ENCODE data around the gene PHGDH. TPM values are rescaled to one million over a fixed set of nuclear protein-coding genes. Genes with fewer than 3 reads are reported as not detected.

PHGDH gene
- total and polyA plus RNA-seq, 2 donors (not counting 1 experiment from before 2014, with no cell fraction given), result 1.2 to 3.9 TPM

DNA sequence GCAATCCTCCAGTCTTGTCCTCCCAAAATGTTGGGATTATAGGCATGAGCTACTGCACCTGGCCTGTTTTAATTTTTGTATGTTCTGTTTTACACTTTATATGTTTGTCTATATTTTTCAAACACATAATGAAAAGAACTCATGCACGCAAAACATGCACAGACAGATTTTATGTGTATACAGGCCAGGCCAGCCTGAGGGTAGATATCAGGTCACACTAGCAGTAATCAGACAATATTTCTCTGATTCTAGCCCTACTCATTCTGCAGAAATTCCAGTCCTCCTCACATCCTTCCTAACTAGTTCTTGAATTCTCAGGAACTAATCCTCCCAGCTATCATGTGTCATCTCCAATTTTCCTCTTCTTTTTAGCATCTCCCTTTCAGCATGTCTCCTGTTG is 27.8 kb upstream of the PHGDH start:
- H3K27me3 ChIP-seq (replicated peaks in 1 of 4; ENCODE audit: control extremely low read depth in 1 of 4, control insufficient read depth in 3 of 4, insufficient read depth in 4 of 4, low read length in 3 of 4), result no peaks in the 10 kb centered on the region
- WGBS (ENCODE audit: insufficient coverage), result 100% methylated on average over 1 of the region's 1 CpG
- no peaks in the 10 kb centered on the region for H3K36me3 ChIP-seq (replicated peaks in 1 of 2; ENCODE audit: control extremely low read depth in 1 of 2, control insufficient read depth in 1 of 2, extremely low read depth in 1 of 2, insufficient read depth in 2 of 2, low read length in 1 of 2)
- H3K9me3 ChIP-seq (ENCODE audit: control extremely low read depth in 1 of 3, control insufficient read depth in 2 of 3, insufficient read depth in 1 of 3, low read length in 2 of 3), result no peaks in the 10 kb centered on the region
- no peak overlapping the region for H3K4me3 ChIP-seq (ENCODE audit: control extremely low read depth in 1 of 5, extremely low read depth in 1 of 5, insufficient read depth in 1 of 5, low read depth in 2 of 5, low read length in 4 of 5)
- no peak for DNase-seq
- H4K20me1 ChIP-seq (ENCODE audit: control insufficient read depth, insufficient read depth, low read length, poor library complexity, severe bottlenecking), result no peaks in the 10 kb centered on the region
- TF ChIP-seq EZH2 (IDR thresholded peaks at IDR 0.05; ENCODE audit: borderline replicate concordance, insufficient read depth, low read depth, low read length, poor library complexity, severe bottlenecking), result no peak
- TF ChIP-seq, protein P1, sequence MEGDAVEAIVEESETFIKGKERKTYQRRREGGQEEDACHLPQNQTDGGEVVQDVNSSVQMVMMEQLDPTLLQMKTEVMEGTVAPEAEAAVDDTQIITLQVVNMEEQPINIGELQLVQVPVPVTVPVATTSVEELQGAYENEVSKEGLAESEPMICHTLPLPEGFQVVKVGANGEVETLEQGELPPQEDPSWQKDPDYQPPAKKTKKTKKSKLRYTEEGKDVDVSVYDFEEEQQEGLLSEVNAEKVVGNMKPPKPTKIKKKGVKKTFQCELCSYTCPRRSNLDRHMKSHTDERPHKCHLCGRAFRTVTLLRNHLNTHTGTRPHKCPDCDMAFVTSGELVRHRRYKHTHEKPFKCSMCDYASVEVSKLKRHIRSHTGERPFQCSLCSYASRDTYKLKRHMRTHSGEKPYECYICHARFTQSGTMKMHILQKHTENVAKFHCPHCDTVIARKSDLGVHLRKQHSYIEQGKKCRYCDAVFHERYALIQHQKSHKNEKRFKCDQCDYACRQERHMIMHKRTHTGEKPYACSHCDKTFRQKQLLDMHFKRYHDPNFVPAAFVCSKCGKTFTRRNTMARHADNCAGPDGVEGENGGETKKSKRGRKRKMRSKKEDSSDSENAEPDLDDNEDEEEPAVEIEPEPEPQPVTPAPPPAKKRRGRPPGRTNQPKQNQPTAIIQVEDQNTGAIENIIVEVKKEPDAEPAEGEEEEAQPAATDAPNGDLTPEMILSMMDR (IDR thresholded peaks at IDR 0.05), result no peak
- no peak for ATAC-seq (ENCODE audit: low read depth)
- no peak overlapping the region for H3K4me2 ChIP-seq (replicated peaks; ENCODE audit: low read depth, low read length, poor library complexity, severe bottlenecking)
- no peak overlapping the region for H2AFZ ChIP-seq (ENCODE audit: insufficient read depth, low read depth, low read length, poor library complexity, severe bottlenecking)
- intact Hi-C loops (cut with micrococcal nuclease), result no loop called here
- H3K4me1 ChIP-seq (ENCODE audit: control insufficient read depth in 2 of 2, insufficient read depth in 2 of 2, low read length in 2 of 2), result no peaks in the 10 kb centered on the region
- no peak overlapping the region for H3K27ac ChIP-seq (ENCODE audit: low read length in 2 of 2)
- CTCF ChIA-PET, result interaction anchor here (1.0 to 2.2 kb wide), 2 partner anchors 8 to 11 kb away, joined by 3 to 9 read pairs; no protein-coding TSS in a partner anchor
- H3K27me3 Mint-ChIP-seq, result peaks cover 19% of the 10 kb centered on the region
- H3K4me1 Mint-ChIP-seq, result no peaks in the 10 kb centered on the region
- no peaks in the 10 kb centered on the region for H3K79me2 ChIP-seq (ENCODE audit: control insufficient read depth, insufficient read depth, low read length)
- H3K4me3 Mint-ChIP-seq, result no peak overlapping the region
- no peak overlapping the region for H3K27ac Mint-ChIP-seq
- H3K9me3 Mint-ChIP-seq (ENCODE audit: insufficient read depth), result no peaks in the 10 kb centered on the region
- POLR2A ChIA-PET, result no interaction called here
- H3K9ac ChIP-seq (ENCODE audit: low read length), result no peak overlapping the region

GRCh38 chr1:119686661-119687060 is 25.1 kb upstream of the PHGDH start:
- no CpG with 5 or more reads among the region's 3 CpGs for WGBS (ENCODE audit: insufficient coverage)
- Histone ChIP-seq H3K36me3 (replicated peaks in 1 of 2; ENCODE audit: control extremely low read depth in 1 of 2, control insufficient read depth in 1 of 2, extremely low read depth in 1 of 2, insufficient read depth in 2 of 2, low read length in 1 of 2) (no peaks in the 10 kb centered on the region), H3K27ac (ENCODE audit: low read length in 2 of 2) (no peak overlapping the region), H3K79me2 (ENCODE audit: control insufficient read depth, insufficient read depth, low read length) (no peaks in the 10 kb centered on the region), H3K4me3 (ENCODE audit: control extremely low read depth in 1 of 5, extremely low read depth in 1 of 5, insufficient read depth in 1 of 5, low read depth in 2 of 5, low read length in 4 of 5) (no peak overlapping the region), H4K20me1 (ENCODE audit: control insufficient read depth, insufficient read depth, low read length, poor library complexity, severe bottlenecking) (no peaks in the 10 kb centered on the region), H2AFZ (ENCODE audit: insufficient read depth, low read depth, low read length, poor library complexity, severe bottlenecking) (no peak overlapping the region), H3K9ac (ENCODE audit: low read length) (no peak overlapping the region), H3K4me2 (replicated peaks; ENCODE audit: low read depth, low read length, poor library complexity, severe bottlenecking) (no peak overlapping the region), H3K9me3 (ENCODE audit: control extremely low read depth in 1 of 3, control insufficient read depth in 2 of 3, insufficient read depth in 1 of 3, low read length in 2 of 3) (no peaks in the 10 kb centered on the region), H3K27me3 (replicated peaks in 1 of 4; ENCODE audit: control extremely low read depth in 1 of 4, control insufficient read depth in 3 of 4, insufficient read depth in 4 of 4, low read length in 3 of 4) (no peaks in the 10 kb centered on the region), H3K4me1 (ENCODE audit: control insufficient read depth in 2 of 2, insufficient read depth in 2 of 2, low read length in 2 of 2) (no peaks in the 10 kb centered on the region)
- Mint-ChIP-seq H3K27me3 (peaks cover 8% of the 10 kb centered on the region), H3K4me1 (no peaks in the 10 kb centered on the region), H3K4me3 (no peak overlapping the region), H3K9me3 (ENCODE audit: insufficient read depth) (no peaks in the 10 kb centered on the region), H3K27ac (no peak overlapping the region)
- no peak for TF ChIP-seq EZH2 (IDR thresholded peaks at IDR 0.05; ENCODE audit: borderline replicate concordance, insufficient read depth, low read depth, low read length, poor library complexity, severe bottlenecking)
- TF ChIP-seq, protein P1 (IDR thresholded peaks at IDR 0.05), result no peak
- DNase-seq, result no peak
- intact Hi-C loops (cut with micrococcal nuclease), result no loop called here
- ChIA-PET POLR2A (no interaction called here), CTCF (no interaction called here)
- ATAC-seq (ENCODE audit: low read depth), result no peak
